ENCODE measurements around the gene EFS. TPM values are rescaled to one million over a fixed set of nuclear protein-coding genes. Genes with fewer than 3 reads are reported as not detected.

The EFS gene
- total and polyA plus RNA-seq, 10 of the 15 experiments (the other 5 are each of a cell fraction or from before 2014, with no cell fraction given): 0.08 TPM; not detected in 9

- H2AFZ ChIP-seq (ENCODE audit: control insufficient read depth, low read depth, low read length): no peak overlapping the region
- no peak overlapping the region for H3K9ac ChIP-seq (ENCODE audit: control insufficient read depth, insufficient read depth, low read length)
- ChIA-PET SMC1A (ENCODE audit: uncharacterized antibody, unreplicated experiment) (interaction anchor here (1.0 kb wide), 1 partner anchor 10 kb away, joined by 3 read pairs; no protein-coding TSS in a partner anchor), POLR2A (no interaction called here), CTCF (interaction anchor here (0.6 to 7.2 kb wide), 3 partner anchors 23 to 235 kb away, joined by 3 to 77 read pairs (median 27); partner anchors contain the start of gene PPP1R3E), RAD21 (ENCODE audit: unreplicated experiment) (no interaction called here)
- no peak overlapping the region for H3K4me2 ChIP-seq (ENCODE audit: control insufficient read depth, insufficient read depth)
- peaks cover 11% of the 10 kb centered on the region for H3K4me1 ChIP-seq (ENCODE audit: control insufficient read depth, insufficient read depth, low read length)
- no peaks in the 10 kb centered on the region for H3K9me3 ChIP-seq (replicated peaks; ENCODE audit: control insufficient read depth, insufficient read depth, low read length)
- no peak overlapping the region for H3K4me3 ChIP-seq
- FAIRE-seq (no peak), ATAC-seq (no peak), DNase-seq (ENCODE audit: low read depth, low spot score) (no peak)
- intact Hi-C loops (cut with micrococcal nuclease; ENCODE audit: unreplicated experiment): loop anchor here (5.0 kb wide), 2 partner anchors 142 to 232 kb away; partner anchors contain the start of genes NGDN and THTPA
- no peaks in the 10 kb centered on the region; the same call in 1 of the 2 replicates for H4K20me1 ChIP-seq (ENCODE audit: control insufficient read depth, insufficient read depth)
- in situ Hi-C loops (cut with MboI): loop anchor here (5.0 to 25.0 kb wide), 2 partner anchors 232 to 787 kb away; partner anchors contain the start of genes DCAF11, NRL and THTPA
- no peak overlapping the region for H3K27ac ChIP-seq (ENCODE audit: control insufficient read depth, insufficient read depth)
- H3K36me3 ChIP-seq (ENCODE audit: control insufficient read depth in 2 of 2, insufficient read depth in 2 of 2, low read length in 1 of 2): peaks cover 10 to 16% of the 10 kb centered on the region in 2 experiments
- H3K79me2 ChIP-seq (ENCODE audit: control insufficient read depth, insufficient read depth, low read length): peaks cover 23% of the 10 kb centered on the region
- H3K27me3 ChIP-seq (replicated peaks in 1 of 2; ENCODE audit: control insufficient read depth in 2 of 2, insufficient read depth in 2 of 2, low read length in 1 of 2): no peaks in the 10 kb centered on the region
- WGBS (ENCODE audit: insufficient coverage, insufficient replicate concordance, low lambda C conversion rate, missing lambda C conversion rate): 89% methylated on average over 7 of the region's 7 CpGs
- no TSS peak for BruUV-seq (replicated peaks)
- TF ChIP-seq MTA3 (IDR thresholded peaks at IDR 0.05; ENCODE audit: borderline replicate concordance, low read length) (no peak), SRF (IDR thresholded peaks at IDR 0.05; ENCODE audit: low read depth in 2 of 2, low read length in 2 of 2) (no peak), SMC3 (IDR thresholded peaks at IDR 0.05; ENCODE audit: borderline replicate concordance, low read length) (no peak), NR2F1 (conservative IDR thresholded peaks at IDR 0.05) (no peak), ZSCAN29 (IDR thresholded peaks at IDR 0.05) (no peak), SREBF2 (IDR thresholded peaks at IDR 0.05; ENCODE audit: low read length) (no peak), TAF1 (IDR thresholded peaks at IDR 0.05; ENCODE audit: borderline replicate concordance, low read depth, low read length) (no peak), CHD1 (IDR thresholded peaks at IDR 0.05; ENCODE audit: low read depth, low read length) (no peak), ASH2L (IDR thresholded peaks at IDR 0.05; ENCODE audit: borderline replicate concordance, low read depth) (no peak)
- TF ChIP-seq, protein P1, sequence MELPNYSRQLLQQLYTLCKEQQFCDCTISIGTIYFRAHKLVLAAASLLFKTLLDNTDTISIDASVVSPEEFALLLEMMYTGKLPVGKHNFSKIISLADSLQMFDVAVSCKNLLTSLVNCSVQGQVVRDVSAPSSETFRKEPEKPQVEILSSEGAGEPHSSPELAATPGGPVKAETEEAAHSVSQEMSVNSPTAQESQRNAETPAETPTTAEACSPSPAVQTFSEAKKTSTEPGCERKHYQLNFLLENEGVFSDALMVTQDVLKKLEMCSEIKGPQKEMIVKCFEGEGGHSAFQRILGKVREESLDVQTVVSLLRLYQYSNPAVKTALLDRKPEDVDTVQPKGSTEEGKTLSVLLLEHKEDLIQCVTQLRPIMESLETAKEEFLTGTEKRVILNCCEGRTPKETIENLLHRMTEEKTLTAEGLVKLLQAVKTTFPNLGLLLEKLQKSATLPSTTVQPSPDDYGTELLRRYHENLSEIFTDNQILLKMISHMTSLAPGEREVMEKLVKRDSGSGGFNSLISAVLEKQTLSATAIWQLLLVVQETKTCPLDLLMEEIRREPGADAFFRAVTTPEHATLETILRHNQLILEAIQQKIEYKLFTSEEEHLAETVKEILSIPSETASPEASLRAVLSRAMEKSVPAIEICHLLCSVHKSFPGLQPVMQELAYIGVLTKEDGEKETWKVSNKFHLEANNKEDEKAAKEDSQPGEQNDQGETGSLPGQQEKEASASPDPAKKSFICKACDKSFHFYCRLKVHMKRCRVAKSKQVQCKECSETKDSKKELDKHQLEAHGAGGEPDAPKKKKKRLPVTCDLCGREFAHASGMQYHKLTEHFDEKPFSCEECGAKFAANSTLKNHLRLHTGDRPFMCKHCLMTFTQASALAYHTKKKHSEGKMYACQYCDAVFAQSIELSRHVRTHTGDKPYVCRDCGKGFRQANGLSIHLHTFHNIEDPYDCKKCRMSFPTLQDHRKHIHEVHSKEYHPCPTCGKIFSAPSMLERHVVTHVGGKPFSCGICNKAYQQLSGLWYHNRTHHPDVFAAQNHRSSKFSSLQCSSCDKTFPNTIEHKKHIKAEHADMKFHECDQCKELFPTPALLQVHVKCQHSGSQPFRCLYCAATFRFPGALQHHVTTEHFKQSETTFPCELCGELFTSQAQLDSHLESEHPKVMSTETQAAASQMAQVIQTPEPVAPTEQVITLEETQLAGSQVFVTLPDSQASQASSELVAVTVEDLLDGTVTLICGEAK (IDR thresholded peaks at IDR 0.05; ENCODE audit: borderline replicate concordance): no peak
- TF ChIP-seq, protein P2, sequence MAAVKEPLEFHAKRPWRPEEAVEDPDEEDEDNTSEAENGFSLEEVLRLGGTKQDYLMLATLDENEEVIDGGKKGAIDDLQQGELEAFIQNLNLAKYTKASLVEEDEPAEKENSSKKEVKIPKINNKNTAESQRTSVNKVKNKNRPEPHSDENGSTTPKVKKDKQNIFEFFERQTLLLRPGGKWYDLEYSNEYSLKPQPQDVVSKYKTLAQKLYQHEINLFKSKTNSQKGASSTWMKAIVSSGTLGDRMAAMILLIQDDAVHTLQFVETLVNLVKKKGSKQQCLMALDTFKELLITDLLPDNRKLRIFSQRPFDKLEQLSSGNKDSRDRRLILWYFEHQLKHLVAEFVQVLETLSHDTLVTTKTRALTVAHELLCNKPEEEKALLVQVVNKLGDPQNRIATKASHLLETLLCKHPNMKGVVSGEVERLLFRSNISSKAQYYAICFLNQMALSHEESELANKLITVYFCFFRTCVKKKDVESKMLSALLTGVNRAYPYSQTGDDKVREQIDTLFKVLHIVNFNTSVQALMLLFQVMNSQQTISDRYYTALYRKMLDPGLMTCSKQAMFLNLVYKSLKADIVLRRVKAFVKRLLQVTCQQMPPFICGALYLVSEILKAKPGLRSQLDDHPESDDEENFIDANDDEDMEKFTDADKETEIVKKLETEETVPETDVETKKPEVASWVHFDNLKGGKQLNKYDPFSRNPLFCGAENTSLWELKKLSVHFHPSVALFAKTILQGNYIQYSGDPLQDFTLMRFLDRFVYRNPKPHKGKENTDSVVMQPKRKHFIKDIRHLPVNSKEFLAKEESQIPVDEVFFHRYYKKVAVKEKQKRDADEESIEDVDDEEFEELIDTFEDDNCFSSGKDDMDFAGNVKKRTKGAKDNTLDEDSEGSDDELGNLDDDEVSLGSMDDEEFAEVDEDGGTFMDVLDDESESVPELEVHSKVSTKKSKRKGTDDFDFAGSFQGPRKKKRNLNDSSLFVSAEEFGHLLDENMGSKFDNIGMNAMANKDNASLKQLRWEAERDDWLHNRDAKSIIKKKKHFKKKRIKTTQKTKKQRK (IDR thresholded peaks at IDR 0.05; ENCODE audit: low read depth, low read length): no peak
- TF ChIP-seq, protein P3, sequence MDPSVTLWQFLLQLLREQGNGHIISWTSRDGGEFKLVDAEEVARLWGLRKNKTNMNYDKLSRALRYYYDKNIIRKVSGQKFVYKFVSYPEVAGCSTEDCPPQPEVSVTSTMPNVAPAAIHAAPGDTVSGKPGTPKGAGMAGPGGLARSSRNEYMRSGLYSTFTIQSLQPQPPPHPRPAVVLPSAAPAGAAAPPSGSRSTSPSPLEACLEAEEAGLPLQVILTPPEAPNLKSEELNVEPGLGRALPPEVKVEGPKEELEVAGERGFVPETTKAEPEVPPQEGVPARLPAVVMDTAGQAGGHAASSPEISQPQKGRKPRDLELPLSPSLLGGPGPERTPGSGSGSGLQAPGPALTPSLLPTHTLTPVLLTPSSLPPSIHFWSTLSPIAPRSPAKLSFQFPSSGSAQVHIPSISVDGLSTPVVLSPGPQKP (IDR thresholded peaks at IDR 0.05; ENCODE audit: low read depth, low read length): no peak
- TF ChIP-seq, protein P4, sequence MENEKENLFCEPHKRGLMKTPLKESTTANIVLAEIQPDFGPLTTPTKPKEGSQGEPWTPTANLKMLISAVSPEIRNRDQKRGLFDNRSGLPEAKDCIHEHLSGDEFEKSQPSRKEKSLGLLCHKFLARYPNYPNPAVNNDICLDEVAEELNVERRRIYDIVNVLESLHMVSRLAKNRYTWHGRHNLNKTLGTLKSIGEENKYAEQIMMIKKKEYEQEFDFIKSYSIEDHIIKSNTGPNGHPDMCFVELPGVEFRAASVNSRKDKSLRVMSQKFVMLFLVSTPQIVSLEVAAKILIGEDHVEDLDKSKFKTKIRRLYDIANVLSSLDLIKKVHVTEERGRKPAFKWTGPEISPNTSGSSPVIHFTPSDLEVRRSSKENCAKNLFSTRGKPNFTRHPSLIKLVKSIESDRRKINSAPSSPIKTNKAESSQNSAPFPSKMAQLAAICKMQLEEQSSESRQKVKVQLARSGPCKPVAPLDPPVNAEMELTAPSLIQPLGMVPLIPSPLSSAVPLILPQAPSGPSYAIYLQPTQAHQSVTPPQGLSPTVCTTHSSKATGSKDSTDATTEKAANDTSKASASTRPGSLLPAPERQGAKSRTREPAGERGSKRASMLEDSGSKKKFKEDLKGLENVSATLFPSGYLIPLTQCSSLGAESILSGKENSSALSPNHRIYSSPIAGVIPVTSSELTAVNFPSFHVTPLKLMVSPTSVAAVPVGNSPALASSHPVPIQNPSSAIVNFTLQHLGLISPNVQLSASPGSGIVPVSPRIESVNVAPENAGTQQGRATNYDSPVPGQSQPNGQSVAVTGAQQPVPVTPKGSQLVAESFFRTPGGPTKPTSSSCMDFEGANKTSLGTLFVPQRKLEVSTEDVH (IDR thresholded peaks at IDR 0.05; ENCODE audit: low read depth, partially characterized antibody): no peak
Observed at GRCh38 chr14:23324993-23325392, 40.0 kb downstream of the EFS start.
